ENCODE data around the gene INKA2.

The INKA2 gene

GRCh38 chr1:111704776-111705175 lies 34.4 kb downstream of the INKA2 start:
- DNase-seq (ENCODE audit: low read depth, low spot score) = no peak

DNA sequence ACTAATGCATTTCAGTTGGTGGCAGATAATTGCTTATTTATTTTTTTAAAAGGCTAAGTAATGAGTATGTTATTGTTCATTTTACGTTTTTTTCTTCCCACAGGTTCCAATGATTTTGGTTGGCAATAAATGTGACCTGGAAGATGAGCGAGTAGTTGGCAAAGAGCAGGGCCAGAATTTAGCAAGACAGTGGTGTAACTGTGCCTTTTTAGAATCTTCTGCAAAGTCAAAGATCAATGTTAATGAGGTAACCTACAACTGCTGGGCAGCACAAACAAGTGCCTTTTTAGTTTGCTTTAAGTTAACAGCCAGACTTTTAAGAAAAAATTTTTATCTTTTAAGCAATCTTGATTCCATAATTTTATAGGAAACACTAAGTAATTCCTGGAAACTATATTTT lies 35.0 kb downstream of the INKA2 start:
- no peak for DNase-seq (ENCODE audit: low read depth, low spot score)

GRCh38 chr1:111702504-111703050 lies 36.6 kb downstream of the INKA2 start:
- DNase-seq (ENCODE audit: low read depth, low spot score) = no peak

GRCh38 chr1:111699268-111699667 lies 39.9 kb downstream of the INKA2 start:
- no peak for DNase-seq (ENCODE audit: low read depth, low spot score)

GRCh38 chr1:111696330-111696729 lies 42.9 kb downstream of the INKA2 start:
- no peak for DNase-seq (ENCODE audit: low read depth, low spot score)

GRCh38 chr1:111695801-111696200 lies 43.4 kb downstream of the INKA2 start:
- no peak for DNase-seq (ENCODE audit: low read depth, low spot score)

DNA sequence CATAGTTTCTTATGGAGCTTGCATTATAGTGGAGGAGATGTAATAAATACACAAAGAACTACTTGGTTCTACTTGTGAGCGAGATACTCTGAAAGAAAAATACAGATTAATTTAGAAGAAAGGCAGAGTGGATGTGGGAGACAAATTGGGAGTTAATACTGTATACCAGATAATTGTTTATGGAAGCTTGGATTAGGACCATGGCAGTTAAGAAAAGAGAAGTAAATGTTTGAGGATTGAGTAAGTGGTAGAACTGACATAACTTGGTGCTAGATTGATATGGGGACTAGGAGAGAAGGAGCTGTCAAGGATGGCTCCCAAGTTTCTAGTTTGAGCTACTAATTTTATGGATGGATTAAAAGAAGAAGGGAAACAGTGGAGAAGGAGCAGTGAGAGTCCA lies 47.3 kb downstream of the INKA2 start:
- no peak for DNase-seq (ENCODE audit: low read depth, low spot score)

GRCh38 chr1:111690306-111690617 lies 48.9 kb downstream of the INKA2 start:
- DNase-seq (ENCODE audit: low read depth, low spot score) = no peak
